ENCODE results near the gene SEM1.

SEM1 gene

DNA sequence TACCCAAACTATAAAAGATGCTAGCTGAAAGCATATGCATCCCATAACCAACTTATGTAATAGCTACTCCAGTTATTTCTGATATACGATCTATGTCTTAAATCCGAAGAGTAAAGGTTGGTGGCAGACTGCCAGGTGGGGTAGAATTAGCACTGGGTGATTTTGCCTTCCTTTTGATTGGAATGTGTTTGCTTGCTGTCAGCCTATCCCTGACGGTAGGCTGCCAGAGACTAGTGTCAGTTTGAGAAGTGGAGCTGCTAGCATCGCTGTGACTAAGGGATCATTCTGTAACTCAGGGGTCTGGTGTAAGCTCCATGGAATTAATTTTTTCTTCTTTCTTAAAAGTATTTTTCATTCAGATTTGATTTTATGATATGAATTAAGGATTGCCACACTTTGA is 9.5 kb upstream of the SEM1 start:
- TF ChIP-seq, protein P1, sequence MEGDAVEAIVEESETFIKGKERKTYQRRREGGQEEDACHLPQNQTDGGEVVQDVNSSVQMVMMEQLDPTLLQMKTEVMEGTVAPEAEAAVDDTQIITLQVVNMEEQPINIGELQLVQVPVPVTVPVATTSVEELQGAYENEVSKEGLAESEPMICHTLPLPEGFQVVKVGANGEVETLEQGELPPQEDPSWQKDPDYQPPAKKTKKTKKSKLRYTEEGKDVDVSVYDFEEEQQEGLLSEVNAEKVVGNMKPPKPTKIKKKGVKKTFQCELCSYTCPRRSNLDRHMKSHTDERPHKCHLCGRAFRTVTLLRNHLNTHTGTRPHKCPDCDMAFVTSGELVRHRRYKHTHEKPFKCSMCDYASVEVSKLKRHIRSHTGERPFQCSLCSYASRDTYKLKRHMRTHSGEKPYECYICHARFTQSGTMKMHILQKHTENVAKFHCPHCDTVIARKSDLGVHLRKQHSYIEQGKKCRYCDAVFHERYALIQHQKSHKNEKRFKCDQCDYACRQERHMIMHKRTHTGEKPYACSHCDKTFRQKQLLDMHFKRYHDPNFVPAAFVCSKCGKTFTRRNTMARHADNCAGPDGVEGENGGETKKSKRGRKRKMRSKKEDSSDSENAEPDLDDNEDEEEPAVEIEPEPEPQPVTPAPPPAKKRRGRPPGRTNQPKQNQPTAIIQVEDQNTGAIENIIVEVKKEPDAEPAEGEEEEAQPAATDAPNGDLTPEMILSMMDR (IDR thresholded peaks at IDR 0.05; ENCODE audit: extremely low read depth, missing control alignments): no peak
- DNase-seq (ENCODE audit: low spot score): no peak

- DNase-seq (ENCODE audit: low spot score): no peak
- TF ChIP-seq, protein P1 (IDR thresholded peaks at IDR 0.05; ENCODE audit: extremely low read depth, missing control alignments): no peak
Observed at GRCh38 chr7:96718107-96719003, 8.7 kb upstream of the SEM1 start.

GRCh38 chr7:96713037-96713436 is 3.4 kb upstream of the SEM1 start:
- TF ChIP-seq, protein P1 (IDR thresholded peaks at IDR 0.05; ENCODE audit: extremely low read depth, missing control alignments): no peak
- DNase-seq (ENCODE audit: low spot score): no peak

GRCh38 chr7:96710544-96710943 is 898 bp upstream of the SEM1 start:
- DNase-seq (ENCODE audit: low spot score): no peak
- TF ChIP-seq, protein P1 (IDR thresholded peaks at IDR 0.05; ENCODE audit: extremely low read depth, missing control alignments): no peak

- no peak for DNase-seq (ENCODE audit: low spot score)
- TF ChIP-seq, protein P1 (IDR thresholded peaks at IDR 0.05; ENCODE audit: extremely low read depth, missing control alignments): no peak
Observed at GRCh38 chr7:96708872-96709271, 774 bp downstream of the SEM1 start.

- TF ChIP-seq, protein P1 (IDR thresholded peaks at IDR 0.05; ENCODE audit: extremely low read depth, missing control alignments): no peak
- no peak for DNase-seq (ENCODE audit: low spot score)
Observed at GRCh38 chr7:96707901-96708774, 1.5 kb downstream of the SEM1 start.

- no peak for DNase-seq (ENCODE audit: low spot score)
- TF ChIP-seq, protein P1 (IDR thresholded peaks at IDR 0.05; ENCODE audit: extremely low read depth, missing control alignments): no peak
Observed at GRCh38 chr7:96701258-96701657, 8.4 kb downstream of the SEM1 start.

Measured in GM20000 (cell line).